GM21825 (cell line): ENCODE measurements around the gene SCNN1A.

Experiments used
- ATAC-seq: cut with Tn5 transposase; IDR thresholded peaks from one replicate; pipeline ENCODE4 v1.9.1; 2021; ENCODE audit warnings: mild to moderate bottlenecking, moderate library complexity; ENCODE audit not compliant: unreplicated experiment

SCNN1A gene

DNA sequence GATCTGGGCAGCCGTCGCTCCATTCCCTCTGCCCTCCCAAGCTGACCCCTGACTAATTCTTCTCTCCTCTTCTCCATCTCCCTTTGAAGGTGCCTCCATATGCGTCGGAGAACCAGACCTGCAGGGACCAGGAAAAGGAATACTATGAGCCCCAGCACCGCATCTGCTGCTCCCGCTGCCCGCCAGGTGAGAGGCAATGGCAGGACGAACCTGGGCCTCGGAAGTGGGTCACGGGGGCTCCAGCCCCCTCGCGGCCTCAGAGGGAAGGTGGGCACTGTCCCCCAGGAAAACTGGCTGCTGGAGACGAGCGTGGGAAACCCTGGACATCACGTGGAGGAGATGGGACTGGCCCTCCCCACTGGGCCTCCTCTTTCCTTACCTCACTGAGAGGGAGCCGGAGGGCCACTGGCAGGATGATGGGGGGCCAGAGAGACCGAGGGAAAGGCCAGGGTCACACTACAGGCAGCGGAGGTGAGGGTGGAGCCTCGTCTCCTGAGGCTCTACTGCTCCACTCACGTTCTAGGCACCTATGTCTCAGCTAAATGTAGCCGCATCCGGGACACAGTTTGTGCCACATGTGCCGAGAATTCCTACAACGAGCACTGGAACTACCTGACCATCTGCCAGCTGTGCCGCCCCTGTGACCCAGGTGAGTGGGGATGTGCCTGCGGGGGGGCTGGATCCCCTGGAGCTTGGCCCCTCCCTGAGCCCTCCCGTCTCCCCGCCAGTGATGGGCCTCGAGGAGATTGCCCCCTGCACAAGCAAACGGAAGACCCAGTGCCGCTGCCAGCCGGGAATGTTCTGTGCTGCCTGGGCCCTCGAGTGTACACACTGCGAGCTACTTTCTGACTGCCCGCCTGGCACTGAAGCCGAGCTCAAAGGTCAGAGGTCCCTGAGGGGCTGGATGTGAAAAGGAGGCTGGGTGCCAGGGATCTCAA is 9.4 kb upstream of the SCNN1A start:
- no peak for ATAC-seq

DNA sequence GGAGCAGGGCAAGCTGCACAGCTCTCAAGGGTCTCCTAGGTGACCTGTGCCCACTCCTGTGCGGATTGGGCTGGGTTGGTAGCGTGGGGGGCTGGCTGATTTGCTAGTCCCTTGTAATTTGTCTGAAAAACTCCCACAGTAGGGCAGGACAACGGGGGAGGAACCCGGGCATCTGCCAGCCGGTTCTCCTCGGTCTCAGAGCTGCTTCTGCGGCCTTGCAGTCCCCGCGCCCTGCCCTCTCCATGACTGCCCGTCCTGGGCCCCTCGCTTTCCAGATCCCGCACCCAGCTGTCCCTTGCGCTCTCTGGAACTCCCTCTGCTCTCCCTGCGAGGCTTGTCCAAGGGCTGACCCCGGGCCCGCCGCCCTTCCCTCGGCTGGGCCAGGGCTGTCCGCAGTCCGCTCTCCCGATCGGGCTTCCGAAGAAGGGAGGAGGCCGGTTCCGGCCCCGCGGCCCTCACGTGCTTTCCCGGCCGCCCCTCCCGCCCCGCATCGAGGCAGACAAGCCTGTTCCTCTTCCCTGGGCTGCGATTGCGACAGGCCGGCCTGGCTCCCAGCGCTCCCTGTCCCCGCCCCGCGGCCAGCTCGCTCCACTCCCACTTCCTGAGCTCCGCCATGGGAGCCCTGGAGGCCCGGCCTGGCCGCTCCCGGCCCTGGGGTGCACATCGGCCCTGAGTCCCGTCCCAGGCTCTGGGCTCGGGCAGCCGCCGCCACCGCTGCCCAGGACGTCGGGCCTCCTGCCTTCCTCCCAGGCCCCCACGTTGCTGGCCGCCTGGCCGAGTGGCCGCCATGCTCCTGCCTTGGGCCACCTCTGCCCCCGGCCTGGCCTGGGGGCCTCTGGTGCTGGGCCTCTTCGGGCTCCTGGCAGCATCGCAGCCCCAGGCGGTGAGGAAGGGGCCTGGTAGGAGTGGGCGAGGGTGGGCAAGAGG is 8.5 kb upstream of the SCNN1A start, which contains the start of gene LTBR:
LTBR (plus strand) TSS at position 591 of the 927 bp plus-strand sequence; CDS start at position 788, 197 bp downstream.
- no peak for ATAC-seq

DNA sequence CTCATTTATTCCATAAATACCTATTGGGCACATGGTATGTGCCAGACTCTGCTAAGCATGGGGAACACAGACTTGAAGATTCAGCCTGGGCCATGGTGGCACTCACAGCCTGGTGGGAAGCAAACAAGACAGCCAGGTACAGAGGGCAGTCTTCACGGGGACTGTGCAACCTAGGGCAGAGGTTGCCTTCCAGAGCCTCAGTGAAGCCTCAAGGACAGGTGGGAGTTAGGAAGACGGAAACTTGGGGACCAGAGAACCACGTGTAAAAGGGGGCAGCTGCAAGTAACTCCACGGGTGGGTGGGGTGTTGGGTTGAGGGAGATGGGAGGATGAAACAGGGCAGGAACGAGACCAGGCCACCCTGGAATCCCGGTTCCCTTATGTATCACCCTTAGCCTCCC is 7.6 kb upstream of the SCNN1A start:
- no peak for ATAC-seq

DNA sequence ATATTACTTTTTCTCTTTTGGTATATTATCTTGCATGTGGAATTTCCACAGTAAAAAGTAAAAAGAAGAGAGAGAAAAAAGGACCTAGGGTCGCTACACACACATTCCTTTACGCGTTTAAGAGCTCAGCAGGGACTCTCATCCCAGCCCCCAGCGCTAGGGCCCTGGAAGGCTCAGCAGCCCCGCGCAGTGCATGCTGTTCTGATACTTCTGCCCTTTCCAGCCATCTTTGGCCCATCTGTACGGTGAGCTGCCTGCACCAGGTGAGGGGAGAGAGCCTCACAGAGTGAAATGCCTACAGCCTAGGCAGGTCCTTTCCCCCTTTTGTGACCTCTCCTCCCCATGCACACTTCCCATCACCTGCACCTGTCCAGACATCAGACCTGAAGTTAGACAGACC is 7.0 kb upstream of the SCNN1A start:
- no peak for ATAC-seq

DNA sequence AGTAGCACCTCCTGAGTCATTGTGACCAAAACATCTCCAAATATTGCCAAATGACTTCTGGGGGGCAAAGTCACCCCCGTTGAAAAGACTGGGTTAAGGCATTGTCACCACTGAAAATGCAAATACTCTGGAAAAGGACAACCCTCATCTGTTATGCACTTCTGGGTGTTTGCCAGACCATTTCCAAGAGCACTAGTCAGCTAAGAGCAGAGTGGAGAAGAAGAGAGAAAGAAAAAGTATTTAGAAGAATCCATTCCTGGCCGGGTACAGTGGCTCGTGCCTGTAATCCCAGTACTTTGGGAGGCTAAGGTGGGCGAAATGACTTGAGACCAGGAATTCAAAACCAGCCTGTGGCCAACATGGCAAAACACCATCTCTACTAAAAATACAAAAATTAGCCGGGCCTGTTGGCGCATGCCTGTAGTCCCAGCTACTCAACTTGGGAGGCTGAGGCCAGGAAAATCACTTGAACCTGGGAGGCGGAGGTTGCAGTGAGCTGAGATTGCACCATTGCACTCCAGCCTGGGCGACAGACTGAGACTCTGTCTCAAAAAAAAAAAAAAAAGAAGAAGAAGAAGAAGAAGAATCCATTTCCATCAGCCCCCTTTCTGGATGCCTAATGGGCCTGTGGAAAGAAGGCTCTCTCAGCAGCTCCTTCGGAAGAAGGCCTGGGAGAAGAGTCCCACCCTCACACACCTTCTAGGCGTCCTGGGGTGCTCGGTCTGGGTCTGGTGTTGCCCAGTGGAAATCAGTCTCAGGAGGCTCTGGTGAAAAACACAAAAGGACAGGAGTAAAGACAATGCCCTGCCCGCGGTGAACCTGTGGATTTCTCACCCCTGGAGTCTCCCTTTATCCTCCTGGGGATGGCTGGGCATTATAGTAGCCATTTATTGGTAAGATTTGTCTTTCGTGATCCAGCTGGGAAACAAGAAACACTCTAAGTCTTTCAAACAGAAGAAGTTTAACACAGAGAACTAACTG is 5.1 kb upstream of the SCNN1A start:
- no peak for ATAC-seq

DNA sequence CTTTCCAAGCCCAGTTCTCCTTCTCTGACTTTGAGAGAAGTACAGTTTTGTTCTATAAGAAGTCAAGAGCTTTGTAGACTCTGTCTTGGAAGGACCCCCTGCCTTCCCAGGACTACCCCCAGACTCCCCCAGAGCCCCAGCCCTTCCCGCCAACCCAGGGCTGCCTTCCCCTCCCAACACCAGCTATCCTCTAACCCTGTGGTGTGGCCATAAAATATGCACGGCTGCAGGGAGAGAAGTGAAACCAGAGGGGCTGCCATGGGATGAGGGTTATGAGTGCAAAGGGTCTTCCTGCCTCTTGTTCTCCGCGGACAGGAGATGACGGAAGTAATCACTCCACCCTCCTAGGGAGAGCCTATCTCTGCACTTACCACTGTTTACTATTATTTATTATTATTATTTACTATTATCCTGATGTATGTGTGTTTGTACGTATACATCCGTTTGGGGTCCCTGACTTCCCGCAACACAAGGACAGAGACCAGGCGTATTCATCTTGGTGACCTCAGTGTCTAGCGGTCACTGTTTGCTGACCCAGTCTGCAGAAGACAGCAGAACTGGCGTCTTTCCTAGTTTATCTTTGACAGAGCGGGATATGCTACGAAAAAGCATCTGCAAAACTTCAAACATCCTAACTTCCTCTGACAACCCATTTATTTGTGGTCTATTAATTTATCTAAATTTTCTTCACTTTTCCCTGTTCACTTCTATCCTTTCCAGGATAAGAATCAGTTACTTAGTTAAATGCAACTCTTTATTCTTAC is 3.5 kb upstream of the SCNN1A start:
- ATAC-seq, result no peak

DNA sequence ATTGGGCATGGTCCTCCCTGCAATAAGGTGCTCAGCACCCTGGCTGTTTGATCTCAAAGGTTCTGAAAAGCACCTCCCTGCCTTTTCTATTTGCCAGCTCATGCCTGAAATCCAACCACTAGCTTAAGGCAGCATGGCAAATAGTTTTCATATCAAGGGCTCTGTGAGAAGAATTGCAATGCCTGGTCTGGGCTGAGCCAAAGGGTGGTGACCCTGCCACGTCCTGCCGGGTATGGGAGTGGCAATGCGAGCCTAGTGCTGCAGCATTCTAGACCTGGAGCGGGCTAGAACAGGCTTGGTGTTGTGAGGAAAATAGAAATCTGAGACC is 2.3 kb upstream of the SCNN1A start:
- no peak for ATAC-seq

DNA sequence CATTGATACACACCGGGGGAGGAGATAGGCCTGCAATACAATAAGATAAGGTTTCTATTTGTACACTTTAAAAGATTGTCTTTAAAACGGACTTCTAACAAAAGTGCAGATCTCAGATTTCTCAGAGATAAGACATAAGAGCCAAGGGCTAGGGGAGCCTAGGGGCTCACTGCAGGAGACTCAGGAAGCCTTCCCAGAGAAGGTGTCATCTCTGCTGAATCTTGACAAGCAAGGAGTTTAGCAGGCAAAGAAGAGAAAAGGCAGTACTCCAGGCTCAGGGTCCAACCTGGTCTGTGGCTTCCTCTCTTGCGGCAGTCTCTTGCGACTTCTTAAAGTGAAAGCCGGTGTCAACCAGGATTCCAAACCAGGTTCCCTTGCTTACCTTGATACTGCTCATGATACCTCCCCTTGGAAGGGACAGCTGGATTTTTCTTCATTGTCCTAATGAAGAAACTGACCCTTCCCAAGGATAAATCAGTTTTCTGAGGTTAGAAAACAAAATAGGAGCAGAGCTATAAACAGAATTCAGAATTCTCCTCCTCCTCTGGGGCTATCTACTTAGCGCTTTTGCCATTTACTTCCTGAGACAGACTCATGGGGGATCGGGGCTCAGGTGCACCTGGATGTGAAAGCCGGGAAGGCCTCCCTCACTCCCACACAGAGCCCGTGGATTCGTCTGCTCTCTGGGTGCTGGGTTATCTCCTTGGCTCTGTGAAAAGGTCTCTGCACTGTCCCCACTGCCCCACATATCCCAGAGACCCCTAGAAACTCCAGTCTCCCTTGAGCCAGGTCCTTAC is 1.7 kb upstream of the SCNN1A start:
- no peak for ATAC-seq

DNA sequence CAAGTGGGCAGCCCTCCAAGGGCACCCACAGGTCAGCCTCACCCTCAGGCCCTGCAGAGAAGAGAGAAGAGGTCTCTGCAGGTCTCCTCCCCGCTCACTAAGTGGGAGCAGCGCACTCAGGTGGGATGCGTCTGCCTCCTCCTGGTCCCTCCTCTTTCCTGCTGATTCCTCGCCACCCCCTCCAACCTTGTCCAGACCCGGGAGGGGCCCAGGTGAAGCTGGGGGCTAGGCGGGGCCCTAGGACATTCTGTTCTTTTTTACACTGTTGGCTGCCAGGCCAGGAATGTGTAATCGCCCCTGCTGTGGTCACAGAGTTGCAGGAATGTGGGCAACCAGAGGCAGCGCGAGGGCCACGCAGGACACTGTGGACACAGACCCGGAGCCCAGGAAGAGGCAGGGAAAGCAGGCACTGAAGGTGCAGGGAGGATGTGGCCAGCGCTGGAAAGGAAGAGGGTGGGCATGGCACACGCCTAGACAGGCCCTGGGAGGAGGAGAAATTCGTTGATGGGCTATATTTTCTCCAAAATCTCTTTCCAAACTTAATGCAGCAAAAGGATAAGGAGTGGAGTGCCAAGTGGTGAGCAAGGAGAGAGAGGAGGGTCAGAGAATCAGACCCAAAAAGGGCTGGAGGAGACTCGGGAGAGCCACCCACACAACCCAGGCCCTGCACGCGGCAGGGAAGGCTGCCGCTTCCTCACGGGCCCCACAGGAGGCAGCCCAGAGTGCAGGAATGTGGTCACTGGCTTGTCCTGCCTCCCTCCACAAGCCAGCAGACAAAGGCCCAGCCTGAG is 911 bp upstream of the SCNN1A start:
- no peak for ATAC-seq

DNA sequence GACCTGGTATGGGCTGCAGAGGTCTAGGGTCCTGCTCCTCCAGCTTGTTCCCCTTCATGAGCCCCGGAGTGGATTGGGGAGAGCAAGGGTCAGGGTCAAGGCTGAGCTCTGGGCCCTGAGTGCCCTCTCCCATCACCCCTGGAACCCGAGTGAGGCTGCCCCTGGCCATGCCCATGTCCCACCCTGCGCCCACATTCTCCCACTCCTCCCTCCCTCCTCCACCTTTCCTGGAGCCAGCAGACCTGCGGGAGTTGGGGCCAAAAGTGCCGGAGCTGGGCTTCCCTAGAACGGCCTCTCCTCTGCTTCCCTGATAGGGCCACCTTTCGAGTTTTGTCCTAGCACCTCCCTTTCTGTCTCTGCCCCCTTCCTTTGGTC is 590 bp downstream of the SCNN1A start:
- no peak for ATAC-seq

DNA sequence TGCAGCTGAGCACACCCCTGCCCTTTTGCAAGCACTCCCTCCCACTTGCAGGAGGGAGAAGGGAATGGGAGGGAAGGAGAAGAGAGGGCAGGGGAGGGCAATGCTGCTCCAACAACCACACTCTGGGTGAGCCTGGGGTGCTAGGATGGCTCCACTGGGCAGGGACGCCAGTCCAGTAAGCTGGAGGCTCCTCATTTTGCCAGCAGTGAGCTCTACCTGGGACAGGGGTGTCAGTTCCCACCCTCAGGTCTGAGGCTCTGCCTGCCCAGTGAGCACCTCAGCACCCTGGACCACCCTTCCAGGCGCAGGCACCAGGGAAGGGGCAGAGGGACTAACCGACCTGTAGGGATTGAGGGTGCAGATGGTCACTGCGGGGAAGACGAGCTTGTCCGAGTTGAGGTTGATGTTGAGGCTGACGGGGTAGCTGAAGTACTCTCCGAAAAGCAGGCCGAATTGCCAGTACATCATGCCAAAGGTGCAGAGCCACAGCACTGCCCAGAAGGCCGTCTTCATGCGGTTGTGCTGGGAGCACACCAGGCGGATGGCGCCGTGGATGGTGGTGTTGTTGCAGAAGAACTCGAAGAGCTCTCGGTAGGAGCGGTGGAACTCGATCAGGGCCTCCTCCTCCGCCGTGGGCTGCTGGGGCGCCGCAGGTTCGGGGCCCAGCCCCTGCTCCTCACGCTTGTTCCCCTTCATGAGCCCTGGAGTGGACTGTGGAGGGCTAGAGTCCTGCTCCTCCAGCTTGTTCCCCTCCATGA is 1.2 kb downstream of the SCNN1A start:
- ATAC-seq, result no peak

DNA sequence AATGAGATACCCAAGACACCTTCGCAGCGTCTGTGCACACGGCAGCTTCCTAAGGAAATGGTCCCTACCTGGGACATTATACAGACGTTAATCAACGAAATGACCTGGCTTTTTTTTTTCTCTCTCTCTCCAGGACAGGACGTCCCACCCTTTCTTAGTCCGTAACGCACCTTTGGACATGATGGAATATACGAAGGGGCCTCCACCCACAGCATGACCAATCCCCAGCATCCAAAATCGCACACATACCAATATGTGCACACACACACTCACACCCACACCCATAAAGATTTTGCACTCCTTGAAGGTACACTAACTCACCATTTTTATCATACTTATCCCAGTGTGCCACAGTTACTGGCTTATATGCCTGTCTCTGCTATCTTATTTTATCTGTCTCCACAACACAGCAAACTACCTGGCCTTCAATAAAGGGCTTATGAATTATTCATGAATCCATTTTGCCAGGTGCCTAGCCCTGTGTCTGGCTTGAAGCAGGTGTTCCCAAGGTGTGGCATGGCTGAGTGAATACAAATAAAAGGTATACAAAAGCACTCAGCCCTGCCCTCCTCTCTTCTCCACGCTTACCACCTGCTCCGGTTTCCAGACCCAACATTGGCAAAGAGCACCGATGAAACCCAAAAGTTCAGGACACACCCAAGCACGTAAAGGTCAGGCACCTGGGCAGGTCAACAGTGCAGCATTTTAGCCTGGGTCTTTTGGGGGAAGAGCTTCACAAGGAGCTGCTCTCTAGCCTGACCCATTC is 2.2 kb downstream of the SCNN1A start:
- ATAC-seq, result no peak

DNA sequence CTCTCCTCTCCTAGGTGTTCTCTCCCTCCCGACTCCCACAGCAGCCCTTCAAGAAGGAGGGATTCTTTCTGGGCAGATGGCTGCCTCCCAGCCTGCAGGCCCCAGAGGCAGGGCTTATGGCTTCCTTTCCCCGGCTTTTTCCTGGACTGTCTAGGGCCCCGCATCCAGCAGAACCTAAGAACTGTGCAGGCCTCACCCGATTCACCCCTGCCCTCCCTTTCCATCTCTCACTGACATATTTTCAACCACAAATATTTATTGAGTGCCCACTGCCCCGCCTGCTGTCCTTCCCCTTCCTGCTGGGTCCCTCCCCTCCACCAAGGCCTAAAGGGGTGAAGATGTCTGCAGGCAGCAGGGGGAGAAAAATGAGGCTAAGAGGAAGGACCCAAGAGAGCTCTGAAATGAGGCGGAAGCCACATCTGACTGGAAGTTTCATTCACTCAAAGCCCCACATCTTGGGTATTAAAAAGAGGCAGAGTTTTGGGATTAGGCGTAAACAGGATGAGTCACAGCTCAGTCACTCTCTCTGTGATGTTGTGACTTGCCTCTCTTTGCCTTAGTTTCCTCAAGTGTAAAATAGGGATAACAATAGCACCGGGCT is 2.9 kb downstream of the SCNN1A start:
- no peak for ATAC-seq

DNA sequence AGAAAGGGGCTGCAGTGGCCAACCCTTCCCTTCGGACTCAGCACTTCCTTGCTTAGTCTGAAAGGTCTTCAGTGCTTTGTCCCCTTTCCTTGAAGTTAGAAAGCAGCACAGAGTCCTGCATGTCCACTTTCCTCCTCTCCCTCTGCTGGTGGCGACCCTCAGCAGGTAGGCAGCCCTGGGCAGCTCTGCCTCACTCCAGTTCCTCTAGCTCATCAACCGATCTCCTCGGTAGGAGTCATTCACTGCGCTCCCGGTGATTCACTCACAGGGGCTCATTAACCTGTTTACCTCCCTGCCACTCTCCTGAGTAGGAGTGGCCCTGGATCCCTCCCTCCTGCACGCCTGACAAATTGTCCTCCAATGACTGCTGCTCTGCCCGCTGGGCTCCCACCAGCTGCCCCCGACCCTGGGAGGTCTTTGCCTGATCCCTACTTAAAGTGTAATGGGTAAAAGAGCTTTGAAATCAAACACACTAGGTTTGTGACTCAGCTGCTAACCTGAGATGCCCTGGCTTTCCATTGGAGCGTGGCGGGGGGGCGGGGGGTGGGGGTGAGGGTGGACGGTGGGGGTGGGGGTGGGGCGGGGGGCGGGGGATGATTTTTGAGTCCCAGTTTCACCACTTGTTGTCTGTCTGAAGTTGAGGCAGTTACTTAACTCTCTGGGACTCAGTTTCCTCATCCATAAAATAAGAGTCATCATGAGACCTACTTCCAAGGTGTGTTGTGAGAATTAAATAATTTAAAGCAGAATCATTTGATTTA is 4.2 kb downstream of the SCNN1A start:
- ATAC-seq, result no peak

DNA sequence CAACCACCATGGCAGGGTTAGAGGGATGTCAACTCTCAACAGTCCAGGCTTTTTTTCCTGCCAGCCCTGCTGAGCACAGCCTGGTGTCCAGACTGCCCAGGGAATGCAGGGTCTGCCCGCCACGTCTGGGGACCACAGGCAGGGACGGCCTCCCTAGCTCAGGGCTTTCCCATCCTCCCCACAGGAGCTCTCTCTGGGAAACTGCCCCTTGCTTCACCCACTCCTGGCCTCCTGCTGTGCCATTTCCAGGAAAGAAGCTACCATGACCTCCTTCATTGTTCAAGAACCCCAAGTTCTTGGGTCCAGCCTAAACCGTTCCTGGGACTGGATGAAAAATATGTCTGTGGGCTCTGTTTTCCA is 4.8 kb downstream of the SCNN1A start:
- ATAC-seq, result no peak
